K562 (cell line): Measurements from ENCODE around the gene TERC. TPM values are rescaled to one million over a fixed set of nuclear protein-coding genes. Genes with fewer than 3 reads are reported as not detected.
A peak's percentile ranks its signal among the peaks of the same experiment; 100 is the strongest.

Experiments used
- ESRRA ChIP-seq: fragments of 450-650 bp; IDR thresholded peaks from 2 replicates; pipeline ENCODE4 v1.6.1; 2014; ENCODE audit warnings: low read depth, mild to moderate bottlenecking, moderate library complexity, borderline replicate concordance
- GABPA ChIP-seq: fragments of 200-800 bp; sonication (Bioruptor generic); conservative IDR thresholded peaks from 2 replicates; pipeline ENCODE4 v1.6.1; 2016; ENCODE audit warnings: low read depth, missing genetic modification characterization, missing compliant biosample characterization
- IRF2 ChIP-seq: sonication (generic); formaldehyde crosslinking; IDR thresholded peaks from 2 replicates; pipeline ENCODE4 v1.8.1; 2022; ENCODE audit warnings: mild to moderate bottlenecking, missing genetic modification reagents
- KLF16 ChIP-seq: IDR thresholded peaks from 2 replicates; pipeline ENCODE4 v1.6.1; 2016; ENCODE audit warnings: antibody characterized with exemption
- POLR2G ChIP-seq: fragments of 200-400 bp; formaldehyde crosslinking; IDR thresholded peaks from 2 replicates; pipeline ENCODE4 v1.6.1; 2017; ENCODE audit warnings: low read depth, mild to moderate bottlenecking, antibody characterized with exemption, low read length, moderate library complexity
- SUPT5H ChIP-seq: fragments of 450-650 bp; IDR thresholded peaks from 2 replicates; pipeline ENCODE4 v1.6.1; 2016
- ZNF644 ChIP-seq: fragments of 200-800 bp; sonication (Bioruptor generic); IDR thresholded peaks from 2 replicates; pipeline ENCODE4 v1.6.1; 2016; ENCODE audit warnings: low read depth, missing genetic modification characterization, missing compliant biosample characterization
- polyA plus RNA-seq, 8 experiments: library from polyadenylated mRNA; depleted of rRNA in 4 of 8; stranded (reverse) in 5 of 8; unstranded in 3 of 8; fragments of >200 nt; fragmentation: Nextera tagmentation in 2 of 8; fragmentation: Illumina TruSeq in 1 of 8; extraction: Ambion mirVana in 2 of 8; extraction: Trizol in 1 of 8; gene quantifications; 2 replicates each; pipeline versions ENCODE4 v1.2.1 to v1.2.3, GENCODE V29; 2011 to 2014; ENCODE audit warnings: inconsistent platforms in 1 of 8, missing spikeins in 1 of 8
- total RNA-seq, 7 experiments: library from RNA; depleted of rRNA in 6 of 7; stranded (reverse); fragments of >200 nt in 6 of 7; fragmentation: Illumina TruSeq in 2 of 7; extraction: Trizol in 2 of 7; gene quantifications; 2 replicates each; pipeline versions ENCODE4 v1.2.1 to v1.2.3, GENCODE V29; 2011 to 2021; ENCODE audit warnings: low replicate concordance in 1 of 7
- TF ChIP-seq, protein P1 (sequence below), 2 experiments: IDR thresholded peaks in 1 of 2; conservative IDR thresholded peaks in 1 of 2; 2 replicates each; pipeline ENCODE4 v1.6.1; 2016; ENCODE audit warnings: low read depth in 2 of 2, mild to moderate bottlenecking in 1 of 2, missing compliant biosample characterization in 1 of 2, missing genetic modification characterization in 1 of 2, moderate library complexity in 1 of 2
- TF ChIP-seq, protein P2 (sequence below), 2 experiments: fragments of 450-650 bp; IDR thresholded peaks; 2 replicates each; pipeline ENCODE4 v1.6.1; 2016; ENCODE audit warnings: mild to moderate bottlenecking in 2 of 2, borderline replicate concordance in 1 of 2, low read depth in 1 of 2, moderate library complexity in 1 of 2
- TF ChIP-seq, protein P3 (sequence below): sonication (generic); formaldehyde crosslinking; IDR thresholded peaks from 2 replicates; pipeline ENCODE4 v1.8.1; 2023; ENCODE audit warnings: missing genetic modification reagents, mild to moderate bottlenecking, borderline replicate concordance

TERC gene
- total and polyA plus RNA-seq, 9 of the 15 experiments (the other 6 are each of a cell fraction or from before 2014, with no cell fraction given), result 0.77 to 234 (median 27.9) TPM; not detected in 3

DNA sequence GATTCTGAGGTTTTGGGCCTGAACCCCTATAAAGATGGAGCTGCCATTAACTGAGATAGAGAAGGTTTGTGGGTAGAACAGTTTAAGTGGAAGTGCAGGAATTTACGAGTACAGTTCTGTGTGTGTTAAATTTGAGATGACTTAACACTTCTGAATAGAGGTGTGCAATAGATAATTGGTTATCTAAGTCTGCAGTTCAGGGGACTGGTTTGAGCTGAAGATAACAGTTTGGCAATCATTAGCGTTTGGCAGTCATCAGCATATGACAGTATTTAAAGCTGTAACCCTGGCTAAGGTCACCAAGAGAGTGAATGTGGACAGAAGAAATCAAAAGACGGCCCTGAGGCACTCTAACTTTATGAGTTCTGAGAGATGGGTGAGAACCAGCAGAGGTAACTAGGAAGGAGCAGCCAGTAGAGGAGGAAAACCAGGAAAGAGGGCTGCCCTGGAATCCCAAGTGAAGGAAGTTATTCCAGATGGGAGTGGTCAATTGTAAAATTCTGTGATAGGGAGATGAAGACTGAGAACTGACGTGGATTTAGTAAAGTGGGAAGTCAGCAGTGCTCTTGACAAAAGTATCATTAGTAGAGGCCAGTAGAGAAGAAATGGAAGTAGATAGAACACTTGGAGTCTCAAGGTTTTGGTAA lies 16.5 kb upstream of the TERC start (continued):
- TF ChIP-seq KLF16, result peak; percentile 80
- TF ChIP-seq, protein P1, sequence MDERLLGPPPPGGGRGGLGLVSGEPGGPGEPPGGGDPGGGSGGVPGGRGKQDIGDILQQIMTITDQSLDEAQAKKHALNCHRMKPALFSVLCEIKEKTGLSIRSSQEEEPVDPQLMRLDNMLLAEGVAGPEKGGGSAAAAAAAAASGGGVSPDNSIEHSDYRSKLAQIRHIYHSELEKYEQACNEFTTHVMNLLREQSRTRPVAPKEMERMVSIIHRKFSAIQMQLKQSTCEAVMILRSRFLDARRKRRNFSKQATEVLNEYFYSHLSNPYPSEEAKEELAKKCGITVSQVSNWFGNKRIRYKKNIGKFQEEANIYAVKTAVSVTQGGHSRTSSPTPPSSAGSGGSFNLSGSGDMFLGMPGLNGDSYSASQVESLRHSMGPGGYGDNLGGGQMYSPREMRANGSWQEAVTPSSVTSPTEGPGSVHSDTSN (CRISPR knock-in tag; IDR thresholded peaks at IDR 0.05; ENCODE audit: low read depth), result no peak
- TF ChIP-seq, protein P1 (tag; conservative IDR thresholded peaks at IDR 0.05; ENCODE audit: low read depth), result peak; percentile 58; the same call in 1 of the 2 replicates
- TF ChIP-seq, protein P2, sequence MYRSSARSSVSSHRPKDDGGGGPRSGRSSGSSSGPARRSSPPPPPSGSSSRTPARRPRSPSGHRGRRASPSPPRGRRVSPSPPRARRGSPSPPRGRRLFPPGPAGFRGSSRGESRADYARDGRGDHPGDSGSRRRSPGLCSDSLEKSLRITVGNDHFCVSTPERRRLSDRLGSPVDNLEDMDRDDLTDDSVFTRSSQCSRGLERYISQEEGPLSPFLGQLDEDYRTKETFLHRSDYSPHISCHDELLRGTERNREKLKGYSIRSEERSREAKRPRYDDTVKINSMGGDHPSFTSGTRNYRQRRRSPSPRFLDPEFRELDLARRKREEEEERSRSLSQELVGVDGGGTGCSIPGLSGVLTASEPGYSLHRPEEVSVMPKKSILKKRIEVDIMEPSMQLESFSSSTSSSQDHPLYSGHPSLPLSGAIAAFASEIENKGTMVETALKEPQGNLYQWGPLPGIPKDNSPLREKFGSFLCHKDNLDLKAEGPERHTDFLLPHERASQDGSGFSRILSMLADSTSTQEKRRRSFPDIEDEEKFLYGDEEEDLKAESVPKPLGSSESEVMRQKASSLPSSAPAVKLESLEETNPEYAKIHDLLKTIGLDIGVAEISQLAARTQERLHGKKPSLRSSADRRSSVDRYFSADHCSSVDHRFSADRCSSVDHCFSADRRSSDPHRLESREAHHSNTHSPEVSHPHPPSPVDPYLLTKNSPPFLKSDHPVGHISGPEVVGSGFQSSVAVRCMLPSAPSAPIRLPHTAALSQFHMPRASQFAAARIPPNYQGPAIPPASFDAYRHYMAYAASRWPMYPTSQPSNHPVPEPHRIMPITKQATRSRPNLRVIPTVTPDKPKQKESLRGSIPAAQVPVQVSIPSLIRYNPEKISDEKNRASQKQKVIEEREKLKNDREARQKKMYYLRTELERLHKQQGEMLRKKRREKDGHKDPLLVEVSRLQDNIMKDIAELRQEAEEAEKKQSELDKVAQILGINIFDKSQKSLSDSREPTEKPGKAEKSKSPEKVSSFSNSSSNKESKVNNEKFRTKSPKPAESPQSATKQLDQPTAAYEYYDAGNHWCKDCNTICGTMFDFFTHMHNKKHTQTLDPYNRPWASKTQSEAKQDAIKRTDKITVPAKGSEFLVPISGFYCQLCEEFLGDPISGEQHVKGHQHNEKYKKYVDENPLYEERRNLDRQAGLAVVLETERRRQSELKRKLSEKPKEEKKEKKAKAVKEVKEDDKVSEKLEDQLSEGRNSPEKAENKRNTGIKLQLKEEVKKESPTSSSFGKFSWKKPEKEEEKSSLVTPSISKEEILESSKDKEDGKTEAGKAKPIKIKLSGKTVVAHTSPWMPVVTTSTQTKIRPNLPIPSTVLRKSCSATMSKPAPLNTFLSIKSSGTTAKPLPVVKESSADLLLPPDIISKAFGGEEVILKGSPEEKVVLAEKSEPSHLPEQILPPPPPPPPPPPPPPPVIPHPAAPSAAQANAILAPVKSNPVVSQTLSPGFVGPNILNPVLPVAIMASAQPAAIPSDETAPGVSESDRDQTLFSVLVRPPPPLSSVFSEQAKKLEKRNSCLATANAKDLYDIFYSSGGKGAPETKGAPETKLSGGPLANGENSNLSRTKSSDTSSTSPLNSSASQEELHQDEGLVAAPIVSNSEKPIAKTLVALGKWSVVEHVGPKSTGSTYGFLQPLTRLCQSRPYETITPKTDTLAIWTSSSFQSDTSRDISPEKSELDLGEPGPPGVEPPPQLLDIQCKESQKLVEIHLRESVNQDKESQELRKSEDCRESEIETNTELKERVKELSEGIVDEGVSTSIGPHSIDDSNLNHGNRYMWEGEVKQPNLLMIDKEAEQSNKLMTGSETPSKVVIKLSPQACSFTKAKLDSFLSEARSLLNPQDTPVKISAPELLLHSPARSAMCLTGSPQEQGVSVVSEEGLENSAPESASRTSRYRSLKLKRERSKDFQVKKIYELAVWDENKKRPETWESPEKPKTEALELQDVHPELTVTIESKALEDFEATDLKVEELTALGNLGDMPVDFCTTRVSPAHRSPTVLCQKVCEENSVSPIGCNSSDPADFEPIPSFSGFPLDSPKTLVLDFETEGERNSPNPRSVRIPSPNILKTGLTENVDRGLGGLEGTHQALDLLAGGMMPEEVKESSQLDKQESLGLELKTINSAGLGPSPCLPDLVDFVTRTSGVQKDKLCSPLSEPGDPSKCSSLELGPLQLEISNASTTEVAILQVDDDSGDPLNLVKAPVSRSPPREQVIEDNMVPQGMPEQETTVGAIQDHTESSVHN (IDR thresholded peaks at IDR 0.05; ENCODE audit: borderline replicate concordance in 1 of 2, low read depth in 1 of 2), result no peak
- TF ChIP-seq ESRRA, result peak; percentile 45; the same call in 1 of the 2 replicates
- TF ChIP-seq SUPT5H, result no peak
- no peak for TF ChIP-seq ZNF644
- TF ChIP-seq POLR2G, result no peak
- TF ChIP-seq GABPA (tag), result no peak
- TF ChIP-seq IRF2 (CRISPR knock-in tag), result no peak
- TF ChIP-seq, protein P3, sequence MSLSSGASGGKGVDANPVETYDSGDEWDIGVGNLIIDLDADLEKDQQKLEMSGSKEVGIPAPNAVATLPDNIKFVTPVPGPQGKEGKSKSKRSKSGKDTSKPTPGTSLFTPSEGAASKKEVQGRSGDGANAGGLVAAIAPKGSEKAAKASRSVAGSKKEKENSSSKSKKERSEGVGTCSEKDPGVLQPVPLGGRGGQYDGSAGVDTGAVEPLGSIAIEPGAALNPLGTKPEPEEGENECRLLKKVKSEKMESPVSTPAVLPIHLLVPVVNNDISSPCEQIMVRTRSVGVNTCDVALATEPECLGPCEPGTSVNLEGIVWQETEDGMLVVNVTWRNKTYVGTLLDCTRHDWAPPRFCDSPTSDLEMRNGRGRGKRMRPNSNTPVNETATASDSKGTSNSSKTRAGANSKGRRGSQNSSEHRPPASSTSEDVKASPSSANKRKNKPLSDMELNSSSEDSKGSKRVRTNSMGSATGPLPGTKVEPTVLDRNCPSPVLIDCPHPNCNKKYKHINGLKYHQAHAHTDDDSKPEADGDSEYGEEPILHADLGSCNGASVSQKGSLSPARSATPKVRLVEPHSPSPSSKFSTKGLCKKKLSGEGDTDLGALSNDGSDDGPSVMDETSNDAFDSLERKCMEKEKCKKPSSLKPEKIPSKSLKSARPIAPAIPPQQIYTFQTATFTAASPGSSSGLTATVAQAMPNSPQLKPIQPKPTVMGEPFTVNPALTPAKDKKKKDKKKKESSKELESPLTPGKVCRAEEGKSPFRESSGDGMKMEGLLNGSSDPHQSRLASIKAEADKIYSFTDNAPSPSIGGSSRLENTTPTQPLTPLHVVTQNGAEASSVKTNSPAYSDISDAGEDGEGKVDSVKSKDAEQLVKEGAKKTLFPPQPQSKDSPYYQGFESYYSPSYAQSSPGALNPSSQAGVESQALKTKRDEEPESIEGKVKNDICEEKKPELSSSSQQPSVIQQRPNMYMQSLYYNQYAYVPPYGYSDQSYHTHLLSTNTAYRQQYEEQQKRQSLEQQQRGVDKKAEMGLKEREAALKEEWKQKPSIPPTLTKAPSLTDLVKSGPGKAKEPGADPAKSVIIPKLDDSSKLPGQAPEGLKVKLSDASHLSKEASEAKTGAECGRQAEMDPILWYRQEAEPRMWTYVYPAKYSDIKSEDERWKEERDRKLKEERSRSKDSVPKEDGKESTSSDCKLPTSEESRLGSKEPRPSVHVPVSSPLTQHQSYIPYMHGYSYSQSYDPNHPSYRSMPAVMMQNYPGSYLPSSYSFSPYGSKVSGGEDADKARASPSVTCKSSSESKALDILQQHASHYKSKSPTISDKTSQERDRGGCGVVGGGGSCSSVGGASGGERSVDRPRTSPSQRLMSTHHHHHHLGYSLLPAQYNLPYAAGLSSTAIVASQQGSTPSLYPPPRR, result no peak
